Inflammatory macrophage treated with lipopolysaccharide for 4 hours (primary cell): ENCODE data around the gene PLCB4.

ENCODE experiments used
- DNase-seq: peaks from one replicate; pipeline ENCODE4 v3.0.0-alpha.2; 2020

Gene PLCB4

DNA sequence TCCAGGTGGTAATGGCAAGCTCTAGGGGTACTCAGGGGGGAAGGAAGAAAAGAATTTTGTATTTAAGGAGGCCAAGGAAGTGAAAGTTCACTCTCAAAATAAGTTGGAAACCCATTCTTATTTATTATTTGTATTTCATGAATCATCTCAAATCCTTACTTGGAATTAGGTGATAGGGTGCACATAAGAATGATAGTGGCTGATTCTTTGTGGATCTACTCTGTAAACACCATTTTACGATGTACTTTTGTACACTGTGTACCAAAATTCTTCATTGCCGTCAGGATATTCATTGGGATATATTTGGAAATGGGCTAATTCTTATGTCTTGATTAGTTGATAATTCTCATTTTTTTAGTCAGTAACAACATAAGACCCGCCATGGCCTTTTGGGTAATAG lies 266.0 kb downstream of the PLCB4 start:
- no peak for DNase-seq

GRCh38 chr20:9338101-9338500 lies 269.2 kb downstream of the PLCB4 start:
- DNase-seq = no peak

DNA sequence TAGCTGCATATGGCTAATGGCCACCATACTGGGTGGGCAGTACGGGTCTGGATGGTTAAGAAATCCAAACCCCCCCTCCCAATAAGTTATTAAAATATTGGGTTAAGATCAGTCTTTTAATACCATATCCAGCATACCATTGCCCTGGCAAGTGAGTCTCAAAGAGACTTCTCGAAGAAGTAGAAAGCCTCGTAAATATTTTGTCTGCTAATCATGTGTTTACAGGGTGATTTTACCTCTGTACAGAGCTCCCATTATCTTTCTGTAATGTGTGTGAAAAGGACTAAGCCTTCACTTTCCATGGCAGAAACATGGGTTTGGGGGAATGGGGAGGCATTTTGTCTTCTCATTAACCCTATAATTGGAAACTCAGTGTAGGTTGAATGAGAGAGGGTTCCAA lies 270.8 kb downstream of the PLCB4 start:
- no peak for DNase-seq

GRCh38 chr20:9342651-9343050 lies 273.8 kb downstream of the PLCB4 start:
- DNase-seq = no peak

GRCh38 chr20:9344083-9344920 lies 275.4 kb downstream of the PLCB4 start:
- no peak for DNase-seq

- DNase-seq = peak; percentile 5
Observed at GRCh38 chr20:9348316-9348715, 279.4 kb downstream of the PLCB4 start.

- peak; percentile 2 for DNase-seq
Observed at GRCh38 chr20:9348747-9349146, 279.9 kb downstream of the PLCB4 start.

- DNase-seq = no peak
Observed at GRCh38 chr20:9349249-9349648, 280.4 kb downstream of the PLCB4 start.

GRCh38 chr20:9352739-9353138 lies 283.9 kb downstream of the PLCB4 start:
- DNase-seq = peak; percentile 63

- DNase-seq = peak; percentile 55
Observed at GRCh38 chr20:9353180-9353915, 284.5 kb downstream of the PLCB4 start.

DNA sequence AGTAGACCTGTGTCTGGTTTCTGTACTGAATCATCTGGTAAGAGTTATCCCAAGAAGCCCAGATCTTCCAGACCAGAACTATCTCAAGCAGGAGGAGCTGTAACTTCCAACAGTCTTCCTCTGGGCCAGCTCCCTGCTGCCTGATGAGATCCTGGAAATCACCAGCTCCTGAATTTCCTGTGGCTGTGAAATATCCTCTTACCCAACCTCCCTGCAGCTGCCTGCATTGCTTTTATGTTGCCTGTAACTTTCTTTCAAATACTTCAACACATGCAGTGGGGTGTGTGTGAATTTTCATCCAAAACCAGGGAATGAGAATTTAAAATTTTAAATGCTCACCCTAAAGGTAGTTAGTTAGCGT lies 285.0 kb downstream of the PLCB4 start:
- DNase-seq = peak; percentile 34

DNA sequence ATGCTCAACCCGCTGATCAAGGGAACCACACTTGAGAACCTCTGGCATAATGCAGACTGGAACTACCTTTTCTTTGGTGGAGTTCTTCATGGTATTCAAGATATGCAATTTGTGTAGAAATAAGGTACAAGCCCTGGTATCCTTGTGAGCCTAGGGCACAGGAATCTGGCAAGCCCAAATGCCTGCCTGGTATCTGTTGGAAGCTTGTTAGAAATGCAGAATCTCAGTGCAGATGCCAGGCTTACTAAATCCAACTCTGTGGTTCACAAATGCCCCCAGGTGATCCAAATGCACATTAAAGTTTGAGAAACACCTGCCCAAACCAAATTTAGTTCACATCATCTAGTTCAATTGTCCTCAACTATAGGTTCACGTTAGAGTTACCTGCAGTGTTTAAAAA lies 285.7 kb downstream of the PLCB4 start:
- no peak for DNase-seq

DNA sequence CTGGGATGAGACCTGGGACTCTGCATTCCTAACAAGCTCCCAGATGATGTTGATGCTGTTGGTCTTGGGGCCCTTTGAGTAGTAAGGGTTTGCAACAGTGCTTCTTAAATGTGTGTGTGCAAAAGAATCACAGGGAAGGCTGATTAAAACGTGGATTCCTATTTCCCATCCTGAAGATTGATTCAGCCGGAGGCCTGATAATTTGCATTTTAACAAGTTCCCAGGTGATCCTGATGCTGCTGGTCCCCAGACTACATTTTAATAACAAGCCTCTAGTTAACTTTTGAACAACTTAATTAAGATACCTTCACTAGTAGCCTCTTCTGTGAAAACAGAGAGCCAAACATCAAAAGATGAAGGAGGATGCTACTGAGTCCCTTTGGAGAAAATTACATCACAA lies 289.1 kb downstream of the PLCB4 start:
- DNase-seq = no peak

DNA sequence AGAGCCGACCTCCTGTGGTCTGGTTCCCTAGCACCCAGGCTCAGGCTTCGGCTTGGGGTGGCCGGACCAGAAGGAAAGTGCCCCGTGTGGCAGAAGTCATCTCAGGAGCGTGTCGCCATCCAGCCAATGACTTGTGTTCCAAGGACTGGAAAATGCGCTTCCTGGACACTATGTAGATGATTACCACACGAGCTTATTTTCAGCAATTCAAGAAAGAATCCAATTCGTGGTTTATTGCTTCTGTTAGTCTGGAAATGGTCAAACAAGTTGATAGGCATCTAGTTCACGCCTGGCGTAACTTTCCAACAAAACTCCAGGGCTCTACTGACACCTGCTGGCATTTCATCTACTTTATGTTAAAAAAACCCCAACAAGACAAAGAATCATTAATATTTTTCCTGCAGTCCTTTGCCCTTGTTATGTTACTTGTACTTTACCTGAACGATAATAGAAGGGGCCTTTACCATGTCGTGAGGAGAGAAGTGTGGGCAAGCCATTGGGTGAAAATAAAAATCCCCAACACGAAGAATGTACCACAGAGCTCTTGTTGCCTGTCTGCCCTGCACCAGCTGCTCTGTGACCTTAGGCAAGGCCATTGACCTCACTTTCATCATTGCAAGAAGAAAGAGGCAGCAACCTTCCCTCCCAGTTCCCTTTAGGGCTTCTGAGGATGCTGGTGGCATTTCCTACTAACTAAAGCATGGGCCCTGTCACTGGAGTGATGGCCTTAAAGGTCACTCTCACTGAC lies 290.8 kb downstream of the PLCB4 start:
- peak; percentile 57 for DNase-seq

DNA sequence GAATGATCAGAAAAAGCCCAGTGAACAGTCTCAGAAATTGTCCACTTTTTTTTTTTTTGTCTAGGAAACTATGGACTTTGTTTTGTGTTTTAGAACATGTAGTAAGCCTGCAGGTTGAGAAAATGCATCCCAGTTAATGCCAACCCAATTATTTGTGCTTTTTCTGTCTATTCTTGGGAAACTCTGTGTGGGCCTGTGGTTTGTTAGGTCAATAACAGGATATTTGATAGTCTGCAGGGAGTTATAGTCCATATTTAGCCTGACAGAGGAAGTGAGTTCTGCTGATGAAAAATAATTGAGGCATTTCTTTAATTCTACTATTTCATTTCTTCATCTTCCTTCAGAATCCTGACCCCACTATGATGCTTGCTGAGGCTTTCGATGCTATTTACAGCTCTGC lies 291.5 kb downstream of the PLCB4 start:
- no peak for DNase-seq

DNA sequence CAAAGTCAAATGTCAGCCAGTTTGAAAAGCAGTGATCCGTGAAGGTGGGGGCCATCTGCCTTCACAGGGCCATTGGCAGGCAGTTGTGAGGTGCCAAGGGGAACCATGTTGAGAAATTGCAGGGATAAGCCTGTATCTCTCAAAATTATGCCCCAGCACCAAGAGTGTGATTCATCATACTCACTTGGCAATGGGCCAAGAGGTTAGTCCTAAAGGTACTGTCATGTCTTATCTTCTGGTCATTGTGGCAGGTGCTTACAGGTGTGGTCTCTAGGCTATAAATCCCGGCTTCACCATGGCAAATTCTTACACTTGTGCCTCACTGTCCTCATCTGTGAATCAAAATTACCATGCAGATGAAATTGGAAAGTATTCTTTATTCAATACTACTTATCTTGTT lies 294.8 kb downstream of the PLCB4 start:
- no peak for DNase-seq

DNA sequence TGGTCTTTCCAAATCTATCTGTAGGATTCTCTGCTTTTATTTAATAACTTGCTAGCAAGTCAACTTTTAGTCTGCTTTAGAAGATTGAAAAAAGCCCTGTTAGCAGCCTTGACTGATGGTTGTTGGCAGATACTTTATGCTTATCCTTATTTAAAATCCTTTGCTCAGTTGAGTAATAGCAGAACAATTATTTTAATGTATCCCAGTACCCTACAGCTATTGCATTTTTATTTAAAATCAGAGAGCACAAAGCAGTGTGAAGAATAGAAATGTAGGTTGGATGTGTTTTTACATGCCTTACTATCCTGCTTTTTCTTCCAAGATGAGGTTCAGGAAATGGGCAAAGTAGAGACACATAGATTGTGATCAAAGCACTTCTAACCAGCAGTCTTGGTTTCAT lies 298.4 kb downstream of the PLCB4 start:
- no peak for DNase-seq

GRCh38 chr20:9367746-9368145 lies 298.9 kb downstream of the PLCB4 start:
- DNase-seq = no peak

DNA sequence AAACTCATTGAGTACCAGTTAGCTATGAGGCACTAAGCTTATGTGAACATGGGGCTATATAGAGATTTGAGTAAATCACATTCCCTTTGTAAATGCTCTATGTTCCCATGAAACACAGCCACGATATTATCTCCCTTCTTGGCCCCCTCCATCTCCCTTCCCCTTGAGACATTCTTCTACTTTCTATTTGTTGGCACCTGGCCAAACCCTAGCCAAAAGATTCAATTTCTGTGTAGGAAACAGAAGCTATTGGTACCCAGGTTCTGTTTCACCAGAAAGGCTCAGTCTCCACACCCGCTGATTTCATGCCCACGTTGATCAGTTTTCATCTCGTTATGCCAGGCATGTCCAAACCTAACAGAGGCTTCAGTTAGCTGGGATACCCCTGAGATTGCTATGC lies 300.0 kb downstream of the PLCB4 start:
- no peak for DNase-seq

- no peak for DNase-seq
Observed at GRCh38 chr20:9369557-9369956, 300.7 kb downstream of the PLCB4 start.

GRCh38 chr20:9374072-9374471 lies 305.2 kb downstream of the PLCB4 start:
- DNase-seq = no peak

DNA sequence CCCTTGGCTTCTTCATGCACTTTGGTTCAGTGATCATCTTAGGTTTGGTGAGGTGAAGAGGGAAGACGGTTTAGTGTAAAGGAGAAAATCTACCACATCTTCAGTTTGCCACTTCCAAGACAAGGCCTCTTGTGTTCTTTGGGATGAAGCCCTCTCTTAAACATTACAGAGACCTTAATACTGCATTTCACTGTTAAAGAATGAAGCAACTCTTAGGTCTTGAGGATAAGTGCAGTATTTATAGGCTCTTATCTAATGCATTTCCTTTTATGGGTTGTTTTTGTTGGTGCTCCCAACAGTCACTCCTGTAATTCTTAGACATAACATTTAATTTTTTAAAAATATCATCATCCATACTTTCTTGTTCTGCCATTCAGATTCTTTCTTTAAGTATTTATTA lies 305.6 kb downstream of the PLCB4 start:
- DNase-seq = no peak

DNA sequence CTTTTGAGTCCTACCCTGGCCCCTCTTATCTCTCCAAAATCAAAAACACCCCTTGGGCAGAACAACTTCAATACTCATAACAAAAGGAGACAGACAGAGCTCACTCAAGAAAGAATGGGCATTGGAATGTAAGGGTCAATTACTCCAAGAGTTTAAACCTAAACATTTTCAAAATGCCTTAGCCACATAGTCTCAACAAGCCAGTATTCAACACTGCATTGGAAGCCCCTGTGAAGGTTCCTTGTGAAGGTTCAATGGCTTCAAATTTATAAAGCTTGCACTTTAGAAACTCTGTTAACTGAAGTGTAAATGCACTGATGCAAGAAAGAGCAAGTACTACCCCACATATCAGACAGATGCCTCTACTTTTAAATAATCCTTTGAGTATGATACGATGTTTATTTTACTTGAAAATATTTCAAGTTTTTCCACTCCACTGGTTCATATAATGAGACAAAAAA lies 306.4 kb downstream of the PLCB4 start:
- no peak for DNase-seq

DNA sequence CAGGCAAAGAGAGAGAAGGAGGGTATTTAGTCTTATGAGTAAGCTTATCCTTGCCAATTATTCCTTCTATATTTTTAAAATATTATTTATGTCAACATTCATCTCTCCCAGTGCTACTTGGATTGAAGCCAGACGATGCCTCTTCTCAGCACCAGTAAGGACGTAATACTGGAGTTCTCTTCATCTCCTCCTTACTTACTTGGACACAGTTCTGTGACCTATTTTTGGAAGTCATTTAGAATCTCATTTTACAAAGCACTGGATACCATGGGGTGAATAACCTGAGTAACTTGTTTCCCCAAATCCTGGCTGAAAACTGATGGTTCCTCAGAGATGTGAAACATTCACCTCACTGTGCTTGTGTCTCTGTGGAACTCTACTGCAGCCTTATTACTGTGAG lies 308.1 kb downstream of the PLCB4 start:
- DNase-seq = no peak
